OCI-LY3 (cell line): ENCODE data around the gene CARM1.

Experiments
- H2AFZ ChIP-seq: fragments of 200-600, 300-600 bp; shearing (Covaris generic); 2 replicates; pipeline ENCODE4 v1.6.0; 2014; ENCODE audit warnings: antibody characterized with exemption, low read depth, low read length
- H3K27ac ChIP-seq: fragments of 200-600, 300-600 bp; sonication (generic); 2 replicates; pipeline ENCODE4 v1.5.1; 2014; ENCODE audit warnings: mild to moderate bottlenecking, low read length, moderate library complexity, mixed read lengths
- H3K27me3 ChIP-seq: fragments of 200-600, 300-600 bp; sonication (generic); 2 replicates; pipeline ENCODE4 v1.6.1; 2014; ENCODE audit warnings: low read depth, low read length, mixed read lengths
- H3K36me3 ChIP-seq: fragments of 200-600, 300-600 bp; sonication (generic); replicated peaks from 2 replicates; pipeline ENCODE3; 2014; ENCODE audit warnings: low read depth, low read length, mixed read lengths
- H3K4me1 ChIP-seq: fragments of 300-600, 200-600 bp; sonication (generic); 2 replicates; pipeline ENCODE4 v1.6.1; 2014; ENCODE audit warnings: low read length, mixed read lengths
- H3K4me2 ChIP-seq: fragments of 200-600, 300-600 bp; sonication (generic); 2 replicates; pipeline ENCODE4 v1.6.1; 2014; ENCODE audit warnings: low read length, mixed read lengths
- H3K4me3 ChIP-seq: fragments of 300-600, 200-600 bp; sonication (generic); 2 replicates; pipeline ENCODE4 v1.5.1; 2014; ENCODE audit warnings: antibody characterized with exemption, mild to moderate bottlenecking, low read length, moderate library complexity
- H3K79me2 ChIP-seq: fragments of 300-600, 200-600 bp; shearing (Covaris generic); 2 replicates; pipeline ENCODE4 v1.6.1; 2014; ENCODE audit warnings: mild to moderate bottlenecking, low read length, mixed read lengths
- H3K9ac ChIP-seq: fragments of 300-600, 200-600 bp; shearing (Covaris generic); 2 replicates; pipeline ENCODE4 v1.6.0; 2014; ENCODE audit warnings: mild to moderate bottlenecking, low read length, moderate library complexity
- H3K9me3 ChIP-seq: fragments of 200-600, 300-600 bp; shearing (Covaris generic); 2 replicates; pipeline ENCODE4 v1.6.1; 2014; ENCODE audit warnings: low read length, mixed read lengths; ENCODE audit not compliant: insufficient read depth
- H4K20me1 ChIP-seq: fragments of 200-600, 300-600 bp; sonication (generic); 2 replicates; pipeline ENCODE4 v1.6.1; 2016; ENCODE audit warnings: low read length, mixed read lengths; ENCODE audit not compliant: insufficient read depth
- CTCF ChIP-seq: fragments of 200-600, 300-600 bp; sonication (generic); IDR thresholded peaks from 2 replicates; pipeline ENCODE4 v1.5.1; 2014; ENCODE audit warnings: antibody characterized with exemption, low read length, low read depth
- EZH2phosphoT487 ChIP-seq: fragments of 200-600 bp; shearing (Covaris generic); IDR thresholded peaks from 2 replicates; pipeline ENCODE4 v1.6.1; 2018; ENCODE audit warnings: antibody characterized with exemption, mixed run types, low read depth

Gene CARM1

GRCh38 chr19:10862561-10863106, 8.7 kb upstream of the CARM1 start:
- H3K4me1 ChIP-seq = peaks cover 17% of the 10 kb centered on the region
- H3K9me3 ChIP-seq = no peaks in the 10 kb centered on the region
- no peaks in the 10 kb centered on the region for H3K79me2 ChIP-seq
- H2AFZ ChIP-seq = no peak overlapping the region
- no peak overlapping the region for H3K27ac ChIP-seq
- TF ChIP-seq EZH2phosphoT487 = no peak
- TF ChIP-seq CTCF = no peak
- H3K9ac ChIP-seq = no peak overlapping the region
- H3K4me2 ChIP-seq = no peak overlapping the region
- no peak overlapping the region for H3K4me3 ChIP-seq
- no peaks in the 10 kb centered on the region for H3K27me3 ChIP-seq
- no peaks in the 10 kb centered on the region for H3K36me3 ChIP-seq
- no peaks in the 10 kb centered on the region for H4K20me1 ChIP-seq

GRCh38 chr19:10863107-10863717, 8.1 kb upstream of the CARM1 start:
- H4K20me1 ChIP-seq = no peaks in the 10 kb centered on the region
- H2AFZ ChIP-seq = no peak overlapping the region; the same call in 1 of the 2 replicates
- H3K4me2 ChIP-seq = no peak overlapping the region
- H3K27me3 ChIP-seq = no peaks in the 10 kb centered on the region
- no peaks in the 10 kb centered on the region for H3K79me2 ChIP-seq
- H3K9ac ChIP-seq = no peak overlapping the region
- no peak for TF ChIP-seq CTCF
- no peak for TF ChIP-seq EZH2phosphoT487
- no peak overlapping the region for H3K27ac ChIP-seq
- H3K4me1 ChIP-seq = peaks cover 23% of the 10 kb centered on the region
- H3K36me3 ChIP-seq = no peaks in the 10 kb centered on the region
- H3K9me3 ChIP-seq = no peaks in the 10 kb centered on the region
- H3K4me3 ChIP-seq = no peak overlapping the region

GRCh38 chr19:10864538-10864899, 6.8 kb upstream of the CARM1 start:
- Histone ChIP-seq H3K4me2 (peak overlapping the region; percentile 79), H3K9ac (peak overlapping the region; percentile 31; the same call in 1 of the 2 replicates)

GRCh38 chr19:10866495-10866894, 4.9 kb upstream of the CARM1 start:
- Histone ChIP-seq H3K9me3 (no peaks in the 10 kb centered on the region), H3K79me2 (no peaks in the 10 kb centered on the region), H4K20me1 (no peaks in the 10 kb centered on the region), H3K4me2 (no peak overlapping the region), H3K4me3 (no peak overlapping the region), H3K27me3 (no peaks in the 10 kb centered on the region), H3K4me1 (peaks cover 45% of the 10 kb centered on the region), H3K27ac (no peak overlapping the region), H2AFZ (no peak overlapping the region), H3K9ac (no peak overlapping the region), H3K36me3 (no peaks in the 10 kb centered on the region)
- TF ChIP-seq CTCF (no peak), EZH2phosphoT487 (no peak)

More at GRCh38 chr19:10864538-10864899, 6.8 kb upstream of the CARM1 start:
- Histone ChIP-seq H3K79me2 (no peaks in the 10 kb centered on the region), H3K27me3 (no peaks in the 10 kb centered on the region), H3K4me3 (peak overlapping the region; percentile 58), H3K4me1 (peaks cover 36% of the 10 kb centered on the region), H3K27ac (no peak overlapping the region), H2AFZ (peak overlapping the region; percentile 99), H4K20me1 (no peaks in the 10 kb centered on the region), H3K9me3 (no peaks in the 10 kb centered on the region), H3K36me3 (no peaks in the 10 kb centered on the region)
- TF ChIP-seq EZH2phosphoT487 = no peak
- peak; percentile 97 for TF ChIP-seq CTCF
